Gastrocnemius medialis (tissue), 4 donors: ENCODE results near the gene USP32. TPM values are rescaled to one million over a fixed set of nuclear protein-coding genes. Genes with fewer than 3 reads are reported as not detected.

Experiments
- ATAC-seq, 2 donors: fragments of 150-250 bp; one replicate each; pipeline ENCODE4 v1.9.1; 2016
- DNase-seq, 2 donors: peaks; one replicate each; pipeline ENCODE4 v3.0.0-alpha.2; 2019
- H3K27ac ChIP-seq, 4 donors: fragments of 200-600 bp; sonication (generic); 1 replicate in 1 of 4; 2 replicates in 3 of 4; pipeline ENCODE4 v1.5.1; 2016 to 2018; ENCODE audit warnings: mild to moderate bottlenecking in 2 of 4, moderate library complexity in 1 of 4
- H3K27me3 ChIP-seq, 3 donors: fragments of 200-600 bp; sonication (generic) in 2 of 3; 1 replicate in 1 of 3; 2 replicates in 2 of 3; pipeline versions ENCODE4 v1.5.1 to v1.6.0; 2016 to 2019; ENCODE audit warnings: mild to moderate bottlenecking in 1 of 3, moderate library complexity in 1 of 3
- H3K36me3 ChIP-seq, 2 donors: fragments of 200-600 bp; sonication (generic) in 1 of 2; one replicate each; pipeline ENCODE4 v1.5.1; 2017 to 2018
- H3K4me1 ChIP-seq, 2 donors: fragments of 200-600 bp; sonication (generic) in 1 of 2; one replicate each; pipeline ENCODE4 v1.5.1; 2016 to 2017; ENCODE audit warnings: mild to moderate bottlenecking in 2 of 2
- H3K4me3 ChIP-seq, 4 donors: fragments of 200-600 bp; sonication (generic) in 3 of 4; 1 replicate in 1 of 4; 2 replicates in 3 of 4; pipeline ENCODE4 v1.5.1; 2016 to 2019; ENCODE audit warnings: mild to moderate bottlenecking in 2 of 4
- H3K9me3 ChIP-seq, 3 donors: fragments of 200-600 bp; sonication (generic) in 2 of 3; 1 replicate in 1 of 3; 2 replicates in 2 of 3; pipeline ENCODE4 v1.5.1; 2016 to 2019
- POLR2A ChIP-seq, 2 donors: fragments of 450-650 bp; IDR thresholded peaks; one replicate each; pipeline ENCODE4 v1.6.1; 2017; ENCODE audit warnings: antibody characterized with exemption in 2 of 2, mild to moderate bottlenecking in 2 of 2, moderate library complexity in 2 of 2
- in situ Hi-C, 4 donors: fragments of 200-750 bp; cut with MboI; loops; one replicate each; pipeline versions ENCODE4 v1.15.0 to v1.8.0; 2017; ENCODE audit warnings: low sequenced_read_pairs in 4 of 4
- intact Hi-C: fragments of 100-400 bp; cut with DNase I; formaldehyde crosslinking; loops from one replicate; pipeline ENCODE4 v1.15.1; 2023; ENCODE audit warnings: low total_unique reads
- total RNA-seq, 4 donors: library from RNA; depleted of rRNA; stranded (reverse); fragments of >200 nt; gene quantifications; one replicate each; pipeline versions ENCODE4 v1.1.0 to v1.2.3, GENCODE V29; 2016
- TF ChIP-seq, protein P1 (sequence below), 5 experiments: fragments of 450-650 bp in 3 of 5; fragments of 200-600 bp in 2 of 5; sonication (generic) in 2 of 5; IDR thresholded peaks in 4 of 5; conservative IDR thresholded peaks in 1 of 5; 1 replicate in 4 of 5; 2 replicates in 1 of 5; pipeline ENCODE4 v1.5.1; 2016 to 2019; ENCODE audit warnings: antibody characterized with exemption in 5 of 5, mild to moderate bottlenecking in 3 of 5, moderate library complexity in 3 of 5

Gene USP32
- total RNA-seq, 4 donors from 2014 or later: 44.4 to 83.2 (median 52.5) TPM

DNA sequence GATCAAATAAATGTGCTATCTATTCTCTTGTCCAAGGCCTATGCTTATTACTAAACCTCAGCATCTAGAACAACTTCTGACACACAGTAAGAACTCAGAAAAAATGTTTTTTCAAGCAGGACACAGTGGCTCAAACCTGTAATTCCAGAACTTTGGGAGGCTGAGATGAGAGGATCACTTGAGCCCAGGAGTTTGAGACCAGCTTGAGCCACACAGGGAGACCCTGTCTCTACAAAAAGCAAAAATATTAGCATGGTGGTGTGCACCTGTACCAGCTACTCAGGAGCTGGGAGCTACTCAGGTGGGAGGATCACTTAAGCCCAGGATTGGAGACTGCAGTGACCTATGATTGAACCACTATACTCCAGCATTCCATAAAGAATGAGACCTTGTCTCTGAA lies 32.5 kb downstream of the USP32 start:
- DNase-seq (no peak), ATAC-seq (no peak)
- Histone ChIP-seq H3K27ac (no peak overlapping the region), H3K4me3 (no peak overlapping the region), H3K27me3 (no peaks in the 10 kb centered on the region), H3K9me3 (no peaks in the 10 kb centered on the region), H3K36me3 (no peaks in the 10 kb centered on the region), H3K4me1 (peaks cover 28 to 38% of the 10 kb centered on the region in 2 donors)
- TF ChIP-seq POLR2A (IDR thresholded peaks at IDR 0.05): no peak
- TF ChIP-seq, protein P1, sequence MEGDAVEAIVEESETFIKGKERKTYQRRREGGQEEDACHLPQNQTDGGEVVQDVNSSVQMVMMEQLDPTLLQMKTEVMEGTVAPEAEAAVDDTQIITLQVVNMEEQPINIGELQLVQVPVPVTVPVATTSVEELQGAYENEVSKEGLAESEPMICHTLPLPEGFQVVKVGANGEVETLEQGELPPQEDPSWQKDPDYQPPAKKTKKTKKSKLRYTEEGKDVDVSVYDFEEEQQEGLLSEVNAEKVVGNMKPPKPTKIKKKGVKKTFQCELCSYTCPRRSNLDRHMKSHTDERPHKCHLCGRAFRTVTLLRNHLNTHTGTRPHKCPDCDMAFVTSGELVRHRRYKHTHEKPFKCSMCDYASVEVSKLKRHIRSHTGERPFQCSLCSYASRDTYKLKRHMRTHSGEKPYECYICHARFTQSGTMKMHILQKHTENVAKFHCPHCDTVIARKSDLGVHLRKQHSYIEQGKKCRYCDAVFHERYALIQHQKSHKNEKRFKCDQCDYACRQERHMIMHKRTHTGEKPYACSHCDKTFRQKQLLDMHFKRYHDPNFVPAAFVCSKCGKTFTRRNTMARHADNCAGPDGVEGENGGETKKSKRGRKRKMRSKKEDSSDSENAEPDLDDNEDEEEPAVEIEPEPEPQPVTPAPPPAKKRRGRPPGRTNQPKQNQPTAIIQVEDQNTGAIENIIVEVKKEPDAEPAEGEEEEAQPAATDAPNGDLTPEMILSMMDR (IDR thresholded peaks at IDR 0.05 in 4 of 5, conservative IDR thresholded peaks at IDR 0.05 in 1 of 5): no peak
- intact Hi-C loops: loop anchor here (5.0 kb wide), 1 partner anchor 42 kb away; no protein-coding TSS in a partner anchor
- in situ Hi-C loops: no loop called here

DNA sequence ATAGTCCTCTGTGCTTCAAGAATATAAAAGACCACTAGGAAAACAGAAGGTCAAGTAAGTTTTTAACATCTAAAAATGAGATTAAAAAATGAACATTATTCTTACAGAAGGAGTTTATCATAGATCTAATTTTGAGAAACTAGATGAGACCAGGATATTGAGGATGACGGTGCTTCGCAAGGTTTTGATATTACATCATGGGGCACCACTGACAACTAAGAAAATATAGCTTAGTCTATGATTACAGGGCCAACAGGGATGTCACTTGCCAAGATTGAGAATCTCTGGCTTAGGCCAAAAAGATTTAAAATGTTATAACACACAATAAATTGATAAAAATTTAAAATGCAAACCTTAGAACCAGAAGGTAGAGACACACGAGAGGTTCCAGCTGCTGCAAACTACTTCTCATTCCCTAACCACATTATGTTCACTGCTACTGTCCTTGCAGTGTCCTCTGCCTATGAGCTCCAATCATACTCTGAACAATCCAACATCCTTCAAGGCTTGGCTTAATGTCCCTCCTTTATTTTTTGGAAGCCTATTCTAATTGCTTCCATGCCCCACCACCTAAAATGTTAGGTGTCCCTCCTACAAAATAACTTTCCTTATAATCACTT lies 33.2 kb downstream of the USP32 start:
- Histone ChIP-seq H3K36me3 (no peaks in the 10 kb centered on the region), H3K9me3 (no peaks in the 10 kb centered on the region), H3K4me1 (peaks cover 35 to 41% of the 10 kb centered on the region in 2 donors), H3K4me3 (no peak overlapping the region), H3K27ac (peak overlapping the region in 1 of 4 donors; percentile 3), H3K27me3 (no peaks in the 10 kb centered on the region)
- in situ Hi-C loops (no loop called here), intact Hi-C loops (loop anchor here (5.0 kb wide), 1 partner anchor 41 kb away; no protein-coding TSS in a partner anchor)
- no peak for DNase-seq
- no peak for ATAC-seq
- TF ChIP-seq, protein P1 (IDR thresholded peaks at IDR 0.05 in 4 of 5, conservative IDR thresholded peaks at IDR 0.05 in 1 of 5): no peak

DNA sequence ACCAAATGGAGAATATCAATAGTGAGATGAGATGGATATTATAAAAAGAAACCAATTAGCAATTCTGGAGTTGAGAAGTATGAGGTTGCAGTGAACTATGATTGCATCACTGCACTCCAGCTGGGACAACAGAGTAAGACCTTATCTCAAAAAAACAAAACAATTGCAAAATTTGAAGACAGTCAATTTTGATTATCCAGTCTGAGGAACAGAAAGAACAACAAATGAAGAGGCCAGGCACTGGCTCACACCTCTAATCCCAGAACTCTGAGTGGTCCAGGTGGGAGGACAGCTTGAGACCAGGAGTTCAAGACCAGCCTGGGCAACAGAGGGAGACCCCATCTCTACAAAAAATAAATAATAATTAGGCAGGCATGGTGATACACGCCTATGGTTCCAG lies 35.0 kb downstream of the USP32 start:
- Histone ChIP-seq H3K36me3 (no peaks in the 10 kb centered on the region), H3K4me1 (peaks cover 36 to 41% of the 10 kb centered on the region in 2 donors), H3K27ac (peak overlapping the region in 2 of 4 donors; percentile 28 to 38), H3K9me3 (no peaks in the 10 kb centered on the region), H3K27me3 (no peaks in the 10 kb centered on the region), H3K4me3 (no peak overlapping the region)
- ATAC-seq (no peak), DNase-seq (no peak)
- intact Hi-C loops (loop anchor here (5.0 kb wide), 1 partner anchor 40 kb away; no protein-coding TSS in a partner anchor), in situ Hi-C loops (no loop called here)
- TF ChIP-seq POLR2A (IDR thresholded peaks at IDR 0.05): no peak
- TF ChIP-seq, protein P1 (IDR thresholded peaks at IDR 0.05 in 4 of 5, conservative IDR thresholded peaks at IDR 0.05 in 1 of 5): no peak

DNA sequence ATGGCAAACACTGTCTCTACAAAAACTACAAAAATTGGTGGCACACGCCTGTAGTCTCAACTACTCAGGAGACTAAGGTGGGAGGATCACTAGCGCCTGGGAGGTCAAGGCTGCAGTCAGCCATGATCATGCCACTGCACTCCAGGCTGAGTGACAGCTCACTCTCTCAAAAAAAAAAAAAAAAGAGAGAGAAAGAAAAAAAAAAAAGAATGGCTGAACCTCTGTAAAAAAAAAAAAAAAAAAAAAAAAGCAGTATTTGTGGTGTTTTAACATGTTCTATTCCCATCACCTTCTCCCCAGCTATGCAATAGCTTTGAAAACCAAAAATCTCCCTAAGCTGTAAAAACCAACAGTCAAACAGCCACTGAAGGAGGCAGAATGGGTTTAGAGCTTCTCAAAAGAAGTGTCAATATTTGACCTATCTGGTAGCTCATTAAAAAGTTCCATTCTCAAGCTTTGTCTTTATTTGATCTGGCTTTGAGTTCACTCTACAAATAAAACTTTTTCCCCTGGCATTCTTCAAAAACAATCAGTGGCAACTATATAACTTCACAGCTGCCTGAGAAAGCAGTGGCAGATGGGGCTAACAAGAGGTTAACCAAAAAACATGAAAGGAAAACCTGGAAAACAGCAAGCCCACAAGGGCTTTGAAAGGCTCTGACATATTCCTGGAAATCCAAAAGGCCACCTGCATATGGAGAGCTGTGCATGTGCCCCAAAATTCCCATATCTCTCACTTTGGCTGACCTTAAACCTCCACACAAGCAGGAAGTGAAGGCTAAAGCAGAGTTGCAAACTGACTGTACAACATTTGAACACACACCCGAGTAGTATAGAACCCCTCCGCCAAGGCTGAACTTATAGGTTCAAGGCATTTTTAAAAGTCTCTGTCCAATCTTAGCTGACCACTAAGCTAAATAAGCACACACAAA lies 36.0 kb downstream of the USP32 start:
- DNase-seq (no peak), ATAC-seq (no peak)
- Histone ChIP-seq H3K4me1 (peaks cover 42 to 44% of the 10 kb centered on the region in 2 donors), H3K27me3 (no peaks in the 10 kb centered on the region), H3K9me3 (no peaks in the 10 kb centered on the region), H3K36me3 (no peaks in the 10 kb centered on the region), H3K27ac (no peak overlapping the region), H3K4me3 (no peak overlapping the region)
- intact Hi-C loops: loop anchor here (5.0 kb wide), 1 partner anchor 39 kb away; no protein-coding TSS in a partner anchor
- no peak for TF ChIP-seq POLR2A (IDR thresholded peaks at IDR 0.05)
- TF ChIP-seq, protein P1 (IDR thresholded peaks at IDR 0.05 in 4 of 5, conservative IDR thresholded peaks at IDR 0.05 in 1 of 5): no peak
- in situ Hi-C loops: no loop called here
